HG03439 (cell line): Measurements from ENCODE around the gene MIER2.
"Not testable (repeated sequence)": the region's sequence is repeated elsewhere in the genome, so short reads cannot be mapped to it uniquely, and the experiment has no call there.

Experiments used
- ATAC-seq: cut with Tn5 transposase; IDR thresholded peaks from one replicate; pipeline ENCODE4 v1.9.1; 2021; ENCODE audit warnings: mild to moderate bottlenecking, moderate library complexity; ENCODE audit not compliant: unreplicated experiment

MIER2 gene

GRCh38 chr19:291006-291521, 53.5 kb downstream of the MIER2 start, which contains the start of gene PLPP2:
Gene PLPP2 (minus strand): TSS chr19:291403. CDS start chr19:291336, 67 bp downstream.
- ATAC-seq = no peak

- no peak for ATAC-seq
Measured at GRCh38 chr19:290372-291005, 54.1 kb downstream of the MIER2 start.

- no peak for ATAC-seq
Measured at GRCh38 chr19:289651-290371, 54.8 kb downstream of the MIER2 start.

- no peak for ATAC-seq
Measured at GRCh38 chr19:288911-289310, 55.7 kb downstream of the MIER2 start.

GRCh38 chr19:287381-287871, 57.2 kb downstream of the MIER2 start:
- ATAC-seq = no peak

GRCh38 chr19:283395-283794, 61.2 kb downstream of the MIER2 start:
- ATAC-seq = no peak

GRCh38 chr19:282501-282900, 62.1 kb downstream of the MIER2 start:
- no peak for ATAC-seq

GRCh38 chr19:281992-282391, 62.6 kb downstream of the MIER2 start:
- no peak for ATAC-seq

GRCh38 chr19:281156-281853, 63.3 kb downstream of the MIER2 start:
- ATAC-seq = no peak

- no peak for ATAC-seq
Measured at GRCh38 chr19:280541-281009, 64.0 kb downstream of the MIER2 start.

GRCh38 chr19:279656-280055, 64.9 kb downstream of the MIER2 start:
- no peak for ATAC-seq

- no peak for ATAC-seq
Measured at GRCh38 chr19:279231-279630, 65.4 kb downstream of the MIER2 start.

- ATAC-seq = no peak
Measured at GRCh38 chr19:277581-278165, 66.9 kb downstream of the MIER2 start.

GRCh38 chr19:277131-277530, 67.5 kb downstream of the MIER2 start:
- no peak for ATAC-seq

- ATAC-seq = no peak
Measured at GRCh38 chr19:275958-276646, 68.5 kb downstream of the MIER2 start.

GRCh38 chr19:275000-275399, 69.6 kb downstream of the MIER2 start:
- ATAC-seq = no peak

GRCh38 chr19:273393-273792, 71.2 kb downstream of the MIER2 start:
- no peak for ATAC-seq

GRCh38 chr19:271856-272255, 72.7 kb downstream of the MIER2 start:
- ATAC-seq = no peak

- ATAC-seq = not testable (repeated sequence)
Measured at GRCh38 chr19:270766-271318, 73.8 kb downstream of the MIER2 start.

GRCh38 chr19:269241-269640, 75.4 kb downstream of the MIER2 start:
- ATAC-seq = no peak
